ENCODE measurements around the gene SCYGR2.

DNA sequence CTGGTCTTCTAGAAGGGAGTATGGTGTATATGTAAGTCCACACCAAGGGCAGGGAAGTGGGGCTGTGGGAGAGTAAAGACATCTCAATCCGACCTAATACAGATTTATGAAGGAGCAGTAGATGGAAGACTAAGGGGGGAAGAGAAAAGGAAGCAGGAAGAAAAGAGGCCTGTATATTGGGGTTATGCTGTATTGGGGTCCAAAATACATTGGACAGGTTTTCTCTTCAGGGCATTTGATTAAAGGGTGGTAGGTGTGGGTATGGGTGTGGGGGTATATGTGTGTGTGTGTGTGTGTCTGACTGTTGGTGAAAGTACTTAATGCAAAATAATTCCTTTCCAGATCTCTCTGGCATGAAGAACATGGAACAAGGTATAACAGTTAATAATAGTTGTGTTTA, 33.6 kb upstream of the SCYGR2 start:
- TF ChIP-seq, protein P1, sequence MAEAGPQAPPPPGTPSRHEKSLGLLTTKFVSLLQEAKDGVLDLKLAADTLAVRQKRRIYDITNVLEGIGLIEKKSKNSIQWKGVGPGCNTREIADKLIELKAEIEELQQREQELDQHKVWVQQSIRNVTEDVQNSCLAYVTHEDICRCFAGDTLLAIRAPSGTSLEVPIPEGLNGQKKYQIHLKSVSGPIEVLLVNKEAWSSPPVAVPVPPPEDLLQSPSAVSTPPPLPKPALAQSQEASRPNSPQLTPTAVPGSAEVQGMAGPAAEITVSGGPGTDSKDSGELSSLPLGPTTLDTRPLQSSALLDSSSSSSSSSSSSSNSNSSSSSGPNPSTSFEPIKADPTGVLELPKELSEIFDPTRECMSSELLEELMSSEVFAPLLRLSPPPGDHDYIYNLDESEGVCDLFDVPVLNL (CRISPR knock-in tag; IDR thresholded peaks at IDR 0.05; ENCODE audit: borderline replicate concordance, low read depth) = no peak
- TF ChIP-seq SP1 (CRISPR knock-in tag; conservative IDR thresholded peaks at IDR 0.05) (no peak), ELF4 (CRISPR knock-in tag; IDR thresholded peaks at IDR 0.05; ENCODE audit: low read depth) (no peak), CREB1 (CRISPR knock-in tag; IDR thresholded peaks at IDR 0.05) (no peak), ZNF219 (CRISPR knock-in tag; IDR thresholded peaks at IDR 0.05; ENCODE audit: borderline replicate concordance) (no peak), JUN (CRISPR knock-in tag; IDR thresholded peaks at IDR 0.05) (no peak)

Data from WTC11 (cell line).